ENCODE results near the gene PCDH9.

Gene PCDH9

DNA sequence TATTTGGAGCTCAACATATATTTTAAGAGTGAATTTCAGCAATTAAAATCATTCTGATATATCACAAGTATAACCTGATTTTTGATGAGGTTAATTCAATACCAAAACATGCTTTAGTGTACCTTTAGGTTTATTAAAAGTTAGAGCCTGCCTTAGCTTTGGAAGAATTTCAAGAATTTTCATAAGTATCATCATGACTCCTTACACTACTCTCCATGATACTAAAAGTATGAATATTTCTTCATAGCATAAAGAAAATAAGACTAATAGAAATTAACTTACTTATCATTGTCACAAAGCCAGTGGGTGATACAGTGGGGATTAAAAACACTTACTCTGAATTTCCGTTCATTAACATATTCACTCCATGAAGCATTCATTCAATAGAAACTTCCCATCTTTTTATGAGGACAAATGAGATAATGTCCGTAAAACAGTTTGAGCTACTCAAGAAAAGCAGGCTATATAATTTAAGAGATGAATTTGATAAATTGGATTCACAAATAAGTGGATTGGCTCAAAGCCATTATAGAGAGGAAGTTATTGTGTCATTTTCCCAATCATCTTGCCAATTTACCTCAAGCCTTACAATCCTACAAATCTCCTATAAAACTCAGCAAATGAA lies 214.0 kb downstream of the PCDH9 start:
- no peak for DNase-seq

DNA sequence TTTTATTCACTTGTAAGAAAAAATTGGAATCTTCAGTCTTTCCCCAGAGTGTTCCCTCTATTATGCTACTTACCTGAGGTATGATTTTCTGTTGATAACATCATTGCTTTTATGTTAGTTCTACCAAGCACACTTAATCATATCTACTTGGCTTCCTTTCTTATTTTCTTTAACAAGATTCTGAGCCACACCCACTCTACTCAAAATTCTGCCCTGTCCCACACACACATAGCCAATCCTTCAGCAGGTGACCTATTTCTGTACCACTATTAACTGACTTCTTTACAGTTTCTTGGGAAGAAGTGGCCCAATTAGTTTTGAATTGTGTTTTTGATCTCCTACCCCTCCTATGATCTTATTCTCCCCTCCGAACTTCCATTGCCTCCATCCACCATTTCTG lies 215.7 kb downstream of the PCDH9 start:
- DNase-seq: no peak

- DNase-seq: no peak
These were observed 216.4 kb downstream of the PCDH9 start for GRCh38 chr13:67013709-67014108.

GRCh38 chr13:67008075-67008668 lies 222.0 kb downstream of the PCDH9 start:
- no peak for DNase-seq

DNA sequence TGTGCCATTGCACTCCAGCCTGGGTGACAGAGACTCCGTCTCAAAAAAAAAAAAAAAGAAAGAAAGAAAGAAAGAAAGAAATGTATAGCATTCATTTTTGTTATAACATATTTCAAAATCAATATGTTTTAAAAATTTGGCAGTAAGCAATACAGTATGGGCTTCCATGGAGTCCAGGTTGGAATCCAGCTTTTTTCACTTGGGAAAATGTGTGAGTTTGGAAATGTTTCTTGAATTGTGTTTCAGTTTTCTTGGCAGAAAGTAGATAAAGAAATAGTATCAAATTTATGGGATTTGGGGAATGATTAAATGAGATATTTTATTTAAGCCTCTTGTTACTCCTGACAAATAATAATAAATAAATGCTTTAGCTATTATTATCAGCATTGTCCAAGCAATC lies 225.6 kb downstream of the PCDH9 start:
- no peak for DNase-seq

DNA sequence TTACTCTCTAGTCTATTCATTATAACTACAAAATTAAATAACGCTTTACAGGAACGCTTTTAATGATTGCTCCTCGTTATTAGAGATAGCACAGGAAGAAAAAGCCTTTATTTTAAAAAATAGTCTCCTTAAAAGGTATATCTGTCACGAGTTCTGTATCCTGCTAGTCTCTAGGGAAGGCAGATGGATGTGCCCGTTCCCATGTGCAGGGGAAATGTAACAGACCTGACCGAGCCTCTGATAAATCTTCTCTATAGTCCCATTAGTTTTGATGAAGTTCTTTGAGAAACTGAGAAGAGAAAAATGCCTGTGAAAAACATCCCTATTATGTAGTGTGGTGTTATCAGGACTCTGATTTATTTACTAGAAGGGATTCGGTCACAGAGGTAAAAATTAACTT lies 226.4 kb downstream of the PCDH9 start:
- no peak for DNase-seq

DNA sequence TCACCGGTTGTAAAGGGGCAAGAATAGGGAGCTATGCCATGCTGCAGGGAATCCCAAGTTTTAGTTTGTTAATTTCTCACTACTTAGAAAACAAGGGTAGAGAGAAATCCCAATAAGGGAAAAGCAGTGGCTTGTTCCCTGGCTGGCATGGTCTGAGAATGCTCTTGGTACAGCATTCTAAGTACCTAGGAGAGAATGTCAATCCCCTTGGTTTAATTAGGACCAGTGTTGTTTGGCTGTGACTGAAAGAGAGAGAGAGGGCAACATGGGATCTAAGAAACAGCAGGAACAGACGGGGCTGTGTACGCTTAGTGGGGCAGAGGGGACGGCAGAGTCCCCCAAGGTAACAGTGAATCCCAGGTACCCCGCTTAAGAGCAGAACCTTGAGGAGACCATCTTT lies 228.8 kb downstream of the PCDH9 start:
- no peak for DNase-seq

DNA sequence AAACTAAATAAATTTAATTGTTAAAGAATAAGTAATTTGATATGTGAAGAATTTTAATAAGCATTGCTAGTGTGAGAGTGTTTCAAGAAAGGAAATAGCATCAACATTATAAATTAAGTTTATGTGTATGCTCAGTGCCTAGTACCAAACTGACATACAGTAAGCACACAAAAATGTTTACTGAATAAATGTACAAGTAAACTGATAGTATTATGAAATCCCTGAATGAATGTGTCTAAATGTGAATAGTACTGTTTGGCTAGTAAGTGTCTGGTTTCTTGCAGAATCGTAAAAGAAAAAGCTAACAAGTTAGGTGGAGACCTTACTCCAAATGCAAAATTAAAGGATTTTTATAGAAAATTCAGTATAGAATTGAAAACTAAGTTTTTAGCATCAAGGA lies 233.6 kb downstream of the PCDH9 start:
- DNase-seq: no peak

- DNase-seq: no peak
These were observed 234.9 kb downstream of the PCDH9 start for GRCh38 chr13:66995203-66995611.

GRCh38 chr13:66994517-66995202 lies 235.5 kb downstream of the PCDH9 start:
- no peak for DNase-seq

DNA sequence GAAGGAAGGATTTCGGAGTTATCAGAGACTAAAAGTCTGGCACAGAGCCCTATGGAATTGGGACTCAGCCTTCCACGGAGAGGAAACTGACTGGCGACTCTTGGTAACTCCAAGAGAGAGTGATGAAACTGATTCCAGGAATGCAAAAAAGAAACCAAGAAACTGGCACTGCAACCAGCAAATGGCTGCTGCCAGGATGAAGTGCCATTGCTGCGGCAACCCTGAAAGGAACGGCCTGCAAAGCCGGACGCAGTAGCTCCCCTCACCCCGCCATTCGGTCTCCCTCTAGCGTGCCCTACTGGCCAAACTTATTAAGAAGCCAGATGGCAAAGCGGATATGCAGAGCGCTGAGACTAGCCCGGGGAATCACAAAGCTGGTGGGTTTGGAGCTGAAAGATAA lies 236.0 kb downstream of the PCDH9 start:
- no peak for DNase-seq

GRCh38 chr13:66992719-66993118 lies 237.4 kb downstream of the PCDH9 start:
- no peak for DNase-seq

GRCh38 chr13:66992183-66992582 lies 238.0 kb downstream of the PCDH9 start:
- DNase-seq: no peak

GRCh38 chr13:66984241-66984640 lies 245.9 kb downstream of the PCDH9 start:
- DNase-seq: no peak

DNA sequence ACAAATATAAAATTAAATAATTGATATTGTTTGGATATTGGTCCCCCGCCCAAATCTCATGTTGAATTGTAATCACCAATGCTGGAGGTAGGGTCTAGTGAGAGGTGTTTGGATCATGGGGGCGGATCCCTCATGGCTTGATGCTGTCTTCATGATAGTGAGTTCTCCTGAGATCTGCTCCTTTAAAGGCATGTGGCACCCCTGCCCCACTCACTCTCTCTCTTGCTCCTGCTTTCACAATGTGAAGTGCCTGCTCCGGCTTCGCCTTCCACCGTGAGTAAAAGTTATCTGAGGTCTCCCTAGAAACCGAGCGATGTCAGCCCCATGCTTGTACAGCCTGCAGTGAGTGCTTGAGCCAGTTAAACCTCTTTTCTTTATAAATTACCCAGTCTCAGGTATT lies 248.2 kb downstream of the PCDH9 start:
- no peak for DNase-seq

GRCh38 chr13:66977161-66977560 lies 253.0 kb downstream of the PCDH9 start:
- no peak for DNase-seq

DNA sequence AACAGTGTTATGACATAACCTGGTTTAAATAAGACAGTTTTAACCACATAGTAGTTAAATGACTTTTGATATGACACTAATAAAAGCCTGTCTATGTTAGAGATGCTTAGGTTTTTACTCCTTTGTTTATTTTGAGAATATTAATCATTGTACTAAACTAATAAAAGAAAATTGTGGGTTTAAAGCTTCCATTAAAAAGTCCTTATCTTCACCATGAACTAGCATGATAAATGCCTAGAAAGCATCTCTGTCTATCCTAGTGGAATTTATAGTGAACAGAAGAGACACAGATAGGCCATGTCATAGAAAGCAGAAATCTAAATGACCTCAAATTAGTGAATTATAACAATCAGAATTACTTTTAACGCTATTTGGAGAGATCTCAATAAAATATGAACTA lies 255.2 kb downstream of the PCDH9 start:
- DNase-seq: no peak

DNA sequence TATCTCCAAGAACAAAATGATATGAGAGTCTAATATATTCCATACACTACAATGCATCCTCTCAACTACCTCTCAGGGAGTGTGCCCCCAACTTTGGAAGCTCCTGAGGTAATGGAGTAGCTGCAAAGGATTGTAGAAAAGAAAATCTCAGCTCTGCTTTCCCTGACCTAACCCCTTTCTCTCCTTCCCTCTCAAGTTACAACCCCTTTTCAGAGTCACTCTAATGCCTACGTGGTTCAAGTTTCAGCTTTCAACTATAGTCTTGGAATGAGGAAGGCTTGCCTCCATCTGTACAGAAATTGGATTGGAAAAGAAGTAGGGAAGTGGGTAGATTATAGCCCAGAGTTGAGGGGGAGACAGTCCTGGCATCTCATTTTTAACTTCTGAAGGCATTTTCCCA lies 256.0 kb downstream of the PCDH9 start:
- no peak for DNase-seq

- DNase-seq: no peak
These were observed 257.5 kb downstream of the PCDH9 start for GRCh38 chr13:66972659-66973058.

- DNase-seq: no peak
These were observed 259.1 kb downstream of the PCDH9 start for GRCh38 chr13:66971004-66971403.

GRCh38 chr13:66969291-66969690 lies 260.8 kb downstream of the PCDH9 start:
- DNase-seq: no peak

GRCh38 chr13:66967811-66968597 lies 262.1 kb downstream of the PCDH9 start:
- no peak for DNase-seq

DNA sequence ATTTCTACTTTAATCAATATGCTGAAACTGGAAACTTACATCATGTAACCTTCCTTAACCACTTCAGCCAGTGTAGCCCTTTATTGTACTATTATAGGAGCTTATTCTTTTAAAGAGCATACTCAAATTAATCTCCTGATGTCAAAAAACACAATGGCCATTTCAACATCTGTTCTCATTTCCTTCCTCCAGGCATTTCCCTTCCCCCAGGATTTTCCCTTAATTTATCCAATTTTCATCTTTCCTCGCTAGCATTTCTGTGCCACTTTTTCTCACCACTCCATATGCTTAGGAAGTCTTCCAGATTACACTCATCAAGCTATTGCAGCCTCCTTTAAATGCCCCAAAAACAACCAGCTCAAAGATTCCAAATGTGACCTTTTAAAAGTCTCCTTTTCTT lies 265.0 kb downstream of the PCDH9 start:
- no peak for DNase-seq

DNA sequence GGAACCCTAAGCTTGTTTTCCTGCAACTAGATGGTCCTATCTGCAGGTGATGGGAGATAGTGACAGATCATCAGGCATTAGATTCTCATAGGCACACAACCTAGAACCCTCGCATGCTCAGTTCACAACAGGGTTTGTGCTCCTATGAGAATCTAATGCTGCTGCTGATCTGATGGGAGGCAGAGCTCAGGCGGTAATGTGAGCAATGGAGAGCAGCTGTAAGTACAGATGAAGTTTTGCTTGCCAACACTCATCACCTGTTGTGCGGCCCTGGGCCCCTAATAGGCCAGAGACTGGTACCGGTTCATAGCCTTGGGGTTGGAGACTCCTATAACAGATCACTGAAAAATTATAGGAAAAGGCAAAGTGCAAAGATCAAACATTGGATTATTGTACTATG lies 267.2 kb downstream of the PCDH9 start:
- no peak for DNase-seq
